Thoracic aorta (tissue), 2 donors: ENCODE measurements around the gene FBN3. TPM values are rescaled to one million over a fixed set of nuclear protein-coding genes. Genes with fewer than 3 reads are reported as not detected.

Source experiments
- ATAC-seq: fragments of 150-250 bp; one replicate; pipeline ENCODE4 v1.8.0; 2017; ENCODE audit warnings: low read depth; ENCODE audit not compliant: insufficient number of reproducible peaks, low FRiP score
- DNase-seq: peaks from one replicate; pipeline ENCODE4 v3.0.0-alpha.2; 2020; ENCODE audit warnings: low spot score
- H3K27ac ChIP-seq, 2 donors: fragments of 200-600 bp; sonication (generic); 1 replicate in 1 of 2; 2 replicates in 1 of 2; pipeline ENCODE4 v1.5.1; 2016; ENCODE audit warnings: mild to moderate bottlenecking in 2 of 2, moderate library complexity in 2 of 2
- H3K27me3 ChIP-seq: fragments of 200-600 bp; sonication (generic); replicated peaks from 2 replicates; pipeline ENCODE4 v1.6.0; 2016; ENCODE audit warnings: mild to moderate bottlenecking; ENCODE audit not compliant: insufficient read depth
- H3K36me3 ChIP-seq: fragments of 200-600 bp; sonication (generic); one replicate; pipeline ENCODE4 v1.5.1; 2016
- H3K4me1 ChIP-seq, 2 donors: fragments of 200-600 bp; sonication (generic); 1 replicate in 1 of 2; 2 replicates in 1 of 2; pipeline versions ENCODE4 v1.5.1 to v1.6.0; 2016; ENCODE audit warnings: low read depth in 2 of 2, mild to moderate bottlenecking in 1 of 2; ENCODE audit not compliant: control insufficient read depth in 1 of 2
- H3K4me3 ChIP-seq: fragments of 200-600 bp; sonication (generic); 2 replicates; pipeline ENCODE4 v1.5.1; 2016; ENCODE audit warnings: mild to moderate bottlenecking
- H3K9me3 ChIP-seq: fragments of 200-600 bp; sonication (generic); 2 replicates; pipeline ENCODE4 v1.5.1; 2016
- total RNA-seq, 2 donors: library from RNA; depleted of rRNA; stranded (reverse); fragments of >200 nt; gene quantifications; one replicate each; pipeline versions ENCODE4 v1.1.0 to v1.2.3, GENCODE V29; 2016
- TF ChIP-seq, protein P1 (sequence below): fragments of 200-600 bp; sonication (generic); IDR thresholded peaks from one replicate; pipeline ENCODE4 v1.5.1; 2019; ENCODE audit warnings: antibody characterized with exemption

FBN3 gene
- total RNA-seq, 2 donors from 2014 or later: not detected

DNA sequence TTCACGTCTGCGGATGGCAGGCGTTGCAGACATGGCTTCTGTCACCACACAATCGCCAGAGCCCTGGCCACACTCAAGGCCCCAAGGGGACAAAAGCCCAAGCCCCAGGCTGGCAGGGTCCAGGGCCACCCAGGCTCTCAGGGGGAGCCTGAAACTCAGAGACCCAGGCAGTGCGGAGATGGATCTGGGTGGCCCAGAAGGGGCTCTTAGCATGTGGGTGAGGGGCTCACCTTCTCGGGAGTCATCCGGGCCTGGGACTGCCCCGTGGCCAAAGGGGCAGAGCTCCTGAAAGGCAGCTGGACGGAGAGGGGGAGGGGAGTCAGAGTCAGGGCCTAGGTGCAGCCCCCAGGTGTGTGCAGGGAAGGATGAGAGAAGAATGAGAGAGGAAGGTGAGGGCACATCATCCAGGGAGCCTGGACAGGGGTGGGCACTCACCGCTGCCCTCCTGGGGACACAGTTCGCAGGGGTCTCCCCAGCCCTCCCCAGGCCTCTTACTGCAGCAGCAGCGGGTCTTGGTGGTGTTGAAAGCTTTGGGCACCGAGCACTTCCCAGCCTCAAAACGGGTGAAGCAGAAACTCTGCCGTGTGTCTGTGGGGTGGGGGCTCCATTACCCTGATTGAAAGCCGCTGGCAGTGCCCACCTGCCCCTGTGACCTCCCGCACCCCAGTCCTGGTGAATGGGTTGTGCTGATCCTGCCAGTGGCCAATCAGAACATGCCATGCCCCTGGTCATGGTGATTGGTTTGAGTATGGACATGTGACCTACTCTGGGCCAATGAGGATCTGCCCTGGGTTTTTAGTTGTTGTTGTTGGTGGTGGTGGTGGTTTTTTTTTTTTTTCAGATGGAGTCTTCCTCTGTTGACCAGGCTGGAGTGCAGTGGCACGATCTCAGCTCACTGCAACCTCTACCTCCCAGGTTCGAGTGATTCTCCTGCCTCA, 59.5 kb downstream of the FBN3 start:
- Histone ChIP-seq H3K9me3 (peaks cover 9% of the 10 kb centered on the region), H3K36me3 (no peaks in the 10 kb centered on the region), H3K4me3 (no peak overlapping the region), H3K4me1 (no peaks in the 10 kb centered on the region), H3K27ac (no peak overlapping the region), H3K27me3 (no peaks in the 10 kb centered on the region)
- no peak for DNase-seq
- no peak for ATAC-seq
- TF ChIP-seq, protein P1, sequence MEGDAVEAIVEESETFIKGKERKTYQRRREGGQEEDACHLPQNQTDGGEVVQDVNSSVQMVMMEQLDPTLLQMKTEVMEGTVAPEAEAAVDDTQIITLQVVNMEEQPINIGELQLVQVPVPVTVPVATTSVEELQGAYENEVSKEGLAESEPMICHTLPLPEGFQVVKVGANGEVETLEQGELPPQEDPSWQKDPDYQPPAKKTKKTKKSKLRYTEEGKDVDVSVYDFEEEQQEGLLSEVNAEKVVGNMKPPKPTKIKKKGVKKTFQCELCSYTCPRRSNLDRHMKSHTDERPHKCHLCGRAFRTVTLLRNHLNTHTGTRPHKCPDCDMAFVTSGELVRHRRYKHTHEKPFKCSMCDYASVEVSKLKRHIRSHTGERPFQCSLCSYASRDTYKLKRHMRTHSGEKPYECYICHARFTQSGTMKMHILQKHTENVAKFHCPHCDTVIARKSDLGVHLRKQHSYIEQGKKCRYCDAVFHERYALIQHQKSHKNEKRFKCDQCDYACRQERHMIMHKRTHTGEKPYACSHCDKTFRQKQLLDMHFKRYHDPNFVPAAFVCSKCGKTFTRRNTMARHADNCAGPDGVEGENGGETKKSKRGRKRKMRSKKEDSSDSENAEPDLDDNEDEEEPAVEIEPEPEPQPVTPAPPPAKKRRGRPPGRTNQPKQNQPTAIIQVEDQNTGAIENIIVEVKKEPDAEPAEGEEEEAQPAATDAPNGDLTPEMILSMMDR: no peak

DNA sequence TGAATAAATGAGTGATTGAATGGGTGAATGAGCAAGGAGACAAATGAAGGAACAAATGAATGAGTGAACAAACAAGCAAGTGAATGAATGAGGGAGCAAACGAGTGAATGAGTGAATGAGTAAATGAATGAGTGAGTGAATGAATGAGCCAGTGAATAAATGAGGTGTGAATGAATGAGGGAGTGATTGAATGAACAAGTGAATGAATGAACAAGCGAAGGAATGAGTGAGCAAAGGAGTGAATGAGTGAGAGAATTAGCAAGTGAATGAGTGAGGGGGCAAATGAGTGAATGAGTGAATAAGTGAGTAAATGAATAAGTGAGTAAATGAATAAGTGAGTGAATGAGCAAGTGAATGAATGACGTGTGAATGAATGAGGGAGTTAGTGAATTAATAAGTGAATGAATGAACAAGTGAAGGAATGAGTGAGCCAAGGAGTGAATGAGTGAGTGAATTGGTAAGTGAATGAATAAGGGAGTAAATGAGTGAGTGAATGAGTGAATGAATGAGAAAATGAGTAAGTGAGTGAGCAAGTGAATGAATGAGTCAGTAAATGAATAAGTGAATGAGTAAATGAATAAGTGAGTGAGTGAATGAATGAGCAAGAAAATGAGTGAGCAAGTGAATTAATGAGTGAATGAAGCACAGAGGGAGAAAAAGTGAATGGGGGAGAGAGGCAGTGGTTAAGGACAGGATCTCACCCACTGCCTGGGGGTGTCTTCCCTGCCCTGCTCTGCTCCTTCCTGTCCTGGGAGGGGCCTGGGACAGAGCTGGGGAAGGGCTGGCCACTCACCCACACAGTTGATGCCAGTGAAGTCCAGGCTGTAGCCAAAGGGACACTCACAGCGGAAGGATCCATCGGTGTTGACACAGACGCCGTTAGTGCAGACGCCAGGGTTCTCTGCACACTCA, 60.4 kb downstream of the FBN3 start:
- no peak for ATAC-seq
- H3K27me3 ChIP-seq: no peaks in the 10 kb centered on the region
- TF ChIP-seq, protein P1: no peak
- no peak overlapping the region for H3K27ac ChIP-seq
- H3K4me1 ChIP-seq: no peaks in the 10 kb centered on the region
- no peaks in the 10 kb centered on the region for H3K36me3 ChIP-seq
- no peak overlapping the region for H3K4me3 ChIP-seq
- H3K9me3 ChIP-seq: peaks cover 2% of the 10 kb centered on the region
- DNase-seq: no peak

DNA sequence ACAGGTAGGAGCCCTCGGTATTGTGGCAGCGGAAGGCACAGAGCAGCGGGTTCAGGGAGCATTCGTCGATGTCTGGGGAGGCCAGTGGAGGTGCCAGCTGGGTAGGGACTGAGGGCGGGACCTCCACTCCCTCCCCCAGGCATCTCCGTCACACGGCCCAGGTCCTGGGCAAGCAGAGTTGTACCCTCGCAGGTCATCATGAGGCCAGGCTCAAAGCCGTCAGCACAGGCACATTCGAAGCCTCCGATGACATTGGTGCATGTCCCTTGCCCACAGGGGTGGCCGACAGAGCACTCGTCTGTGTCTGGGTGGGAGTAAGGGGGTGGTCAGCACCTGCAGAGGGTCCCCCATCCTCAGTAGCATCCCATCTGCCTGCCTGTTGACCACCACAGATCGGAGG, 61.5 kb downstream of the FBN3 start:
- ATAC-seq: no peak
- Histone ChIP-seq H3K36me3 (no peaks in the 10 kb centered on the region), H3K9me3 (no peaks in the 10 kb centered on the region), H3K4me3 (no peak overlapping the region), H3K27me3 (no peaks in the 10 kb centered on the region), H3K4me1 (no peaks in the 10 kb centered on the region), H3K27ac (no peak overlapping the region)
- DNase-seq: no peak
- TF ChIP-seq, protein P1: no peak

DNA sequence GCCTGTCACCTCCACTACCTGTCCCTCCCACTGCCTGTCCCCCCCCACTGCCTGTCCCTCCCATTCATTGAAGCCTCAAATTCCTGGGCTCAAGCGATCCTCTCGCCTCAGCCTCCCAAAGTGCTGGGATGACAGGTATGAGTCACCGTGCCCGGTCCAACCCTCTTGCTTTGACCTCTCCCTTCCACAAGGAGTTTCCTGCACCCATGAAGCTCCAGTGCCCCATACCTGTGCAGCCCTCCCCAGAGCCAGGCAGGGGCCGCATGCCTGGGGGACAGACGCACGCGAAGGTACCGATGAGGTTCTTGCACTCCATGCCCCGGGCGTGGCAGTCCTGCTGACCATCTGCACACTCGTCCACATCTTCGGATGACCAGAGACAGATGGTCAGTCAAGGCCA, 62.5 kb downstream of the FBN3 start:
- no peaks in the 10 kb centered on the region for H3K4me1 ChIP-seq
- H3K9me3 ChIP-seq: no peaks in the 10 kb centered on the region
- H3K4me3 ChIP-seq: no peak overlapping the region
- DNase-seq: no peak
- ATAC-seq: no peak
- no peaks in the 10 kb centered on the region for H3K27me3 ChIP-seq
- no peaks in the 10 kb centered on the region for H3K36me3 ChIP-seq
- no peak overlapping the region for H3K27ac ChIP-seq
- TF ChIP-seq, protein P1: no peak
